ENCODE data around the gene SOCS7. TPM values are rescaled to one million over a fixed set of nuclear protein-coding genes. Genes with fewer than 3 reads are reported as not detected.

SOCS7 gene
- polyA plus RNA-seq, 4 donors, result 1.6 to 14.0 (median 7.6) TPM

- no peaks in the 10 kb centered on the region for H3K4me1 ChIP-seq (ENCODE audit: control insufficient read depth in 3 of 3, insufficient read depth in 2 of 3, low read depth in 1 of 3, low read length in 2 of 3)
- peak overlapping the region in 1 of 3 donors; percentile 22 for H3K27ac ChIP-seq (ENCODE audit: low read depth in 1 of 3, low read length in 2 of 3)
- no peak for FAIRE-seq
- H3K27me3 ChIP-seq (ENCODE audit: control insufficient read depth in 3 of 3, insufficient read depth in 3 of 3, low read length in 3 of 3), result peaks cover 0 to 5% (median 2%) of the 10 kb centered on the region in 3 donors
- no peak for DNase-seq
- no peaks in the 10 kb centered on the region for H3K36me3 ChIP-seq (ENCODE audit: control insufficient read depth in 3 of 3, insufficient read depth in 2 of 3, low read depth in 1 of 3, low read length in 3 of 3)
- no peak overlapping the region for H3K4me3 ChIP-seq (ENCODE audit: low read depth in 1 of 3, low read length in 3 of 3)
- 80 to 87% (median 85%) methylated on average over 18 of the region's 18 CpGs for WGBS, 3 donors
- H3K9me3 ChIP-seq (ENCODE audit: control insufficient read depth in 2 of 2, insufficient read depth in 1 of 2, low read depth in 1 of 2, low read length in 1 of 2), result no peaks in the 10 kb centered on the region
These were observed 8.6 kb upstream of the SOCS7 start for GRCh38 chr17:38342886-38343607.

- no peaks in the 10 kb centered on the region for H3K9me3 ChIP-seq (ENCODE audit: control insufficient read depth in 2 of 2, insufficient read depth in 1 of 2, low read depth in 1 of 2, low read length in 1 of 2)
- FAIRE-seq, result no peak
- no peaks in the 10 kb centered on the region for H3K36me3 ChIP-seq (ENCODE audit: control insufficient read depth in 3 of 3, insufficient read depth in 2 of 3, low read depth in 1 of 3, low read length in 3 of 3)
- DNase-seq, result no peak
- no peaks in the 10 kb centered on the region for H3K4me1 ChIP-seq (ENCODE audit: control insufficient read depth in 3 of 3, insufficient read depth in 2 of 3, low read depth in 1 of 3, low read length in 2 of 3)
- WGBS, 3 donors, result 71 to 83% (median 81%) methylated on average over 15 to 18 of the region's 18 CpGs
- no peak within 1 kb of the TSS for H3K4me3 ChIP-seq (ENCODE audit: low read depth in 1 of 3, low read length in 3 of 3)
- peak within 1 kb of the TSS in 1 of 3 donors; percentile 22 for H3K27ac ChIP-seq (ENCODE audit: low read depth in 1 of 3, low read length in 2 of 3)
- H3K27me3 ChIP-seq (ENCODE audit: control insufficient read depth in 3 of 3, insufficient read depth in 3 of 3, low read length in 3 of 3), result peaks cover 0 to 5% (median 2%) of the 10 kb centered on the region in 3 donors
These were observed 7.8 kb upstream of the SOCS7 start, which contains the start of gene GPR179 for GRCh38 chr17:38343608-38344419. TSS of gene GPR179 (minus strand) at chr17:38343956. CDS start at chr17:38343789, 167 bp downstream.

GRCh38 chr17:38344420-38344745 lies 7.3 kb upstream of the SOCS7 start:
- no peak overlapping the region for H3K27ac ChIP-seq (ENCODE audit: low read depth in 1 of 3, low read length in 2 of 3)
- peaks cover 0 to 5% (median 2%) of the 10 kb centered on the region in 3 donors for H3K27me3 ChIP-seq (ENCODE audit: control insufficient read depth in 3 of 3, insufficient read depth in 3 of 3, low read length in 3 of 3)
- no peaks in the 10 kb centered on the region for H3K4me1 ChIP-seq (ENCODE audit: control insufficient read depth in 3 of 3, insufficient read depth in 2 of 3, low read depth in 1 of 3, low read length in 2 of 3)
- 75 to 81% (median 80%) methylated on average over 3 of the region's 3 CpGs for WGBS, 3 donors
- no peaks in the 10 kb centered on the region for H3K9me3 ChIP-seq (ENCODE audit: control insufficient read depth in 2 of 2, insufficient read depth in 1 of 2, low read depth in 1 of 2, low read length in 1 of 2)
- no peak overlapping the region for H3K4me3 ChIP-seq (ENCODE audit: low read depth in 1 of 3, low read length in 3 of 3)
- DNase-seq (no peak), FAIRE-seq (no peak)
- no peaks in the 10 kb centered on the region for H3K36me3 ChIP-seq (ENCODE audit: control insufficient read depth in 3 of 3, insufficient read depth in 2 of 3, low read depth in 1 of 3, low read length in 3 of 3)

GRCh38 chr17:38345743-38346142 lies 5.9 kb upstream of the SOCS7 start:
- FAIRE-seq (no peak), DNase-seq (no peak)
- no peak overlapping the region for H3K27ac ChIP-seq (ENCODE audit: low read depth in 1 of 3, low read length in 2 of 3)
- H3K4me3 ChIP-seq (ENCODE audit: low read depth in 1 of 3, low read length in 3 of 3), result no peak overlapping the region
- peaks cover 0 to 5% (median 2%) of the 10 kb centered on the region in 3 donors for H3K27me3 ChIP-seq (ENCODE audit: control insufficient read depth in 3 of 3, insufficient read depth in 3 of 3, low read length in 3 of 3)
- no peaks in the 10 kb centered on the region for H3K36me3 ChIP-seq (ENCODE audit: control insufficient read depth in 3 of 3, insufficient read depth in 2 of 3, low read depth in 1 of 3, low read length in 3 of 3)
- H3K4me1 ChIP-seq (ENCODE audit: control insufficient read depth in 3 of 3, insufficient read depth in 2 of 3, low read depth in 1 of 3, low read length in 2 of 3), result no peaks in the 10 kb centered on the region
- 91 to 93% (median 91%) methylated on average over 7 of the region's 7 CpGs for WGBS, 3 donors
- H3K9me3 ChIP-seq (ENCODE audit: control insufficient read depth in 2 of 2, insufficient read depth in 1 of 2, low read depth in 1 of 2, low read length in 1 of 2), result no peaks in the 10 kb centered on the region

- peaks cover 4 to 11% (median 7%) of the 10 kb centered on the region in 3 donors for H3K4me1 ChIP-seq (ENCODE audit: control insufficient read depth in 3 of 3, insufficient read depth in 2 of 3, low read depth in 1 of 3, low read length in 2 of 3)
- 14 to 15% (median 15%) methylated on average over 8 of the region's 8 CpGs for whole genome bisulfite sequencing, 3 donors
- no peaks in the 10 kb centered on the region for H3K9me3 ChIP-seq (ENCODE audit: control insufficient read depth in 2 of 2, insufficient read depth in 1 of 2, low read depth in 1 of 2, low read length in 1 of 2)
- FAIRE-seq (no peak), DNase-seq (peak; percentile 88 to 91)
- no peaks in the 10 kb centered on the region for H3K27me3 ChIP-seq (ENCODE audit: control insufficient read depth in 3 of 3, insufficient read depth in 3 of 3, low read length in 3 of 3)
- H3K27ac ChIP-seq (ENCODE audit: low read depth in 1 of 3, low read length in 2 of 3), result no peak overlapping the region
- H3K4me3 ChIP-seq (ENCODE audit: low read depth in 1 of 3, low read length in 3 of 3), result no peak overlapping the region
- H3K36me3 ChIP-seq (ENCODE audit: control insufficient read depth in 3 of 3, insufficient read depth in 2 of 3, low read depth in 1 of 3, low read length in 3 of 3), result no peaks in the 10 kb centered on the region
These were observed 2.4 kb upstream of the SOCS7 start for GRCh38 chr17:38349097-38349730.

GRCh38 chr17:38350035-38350434 lies 1.6 kb upstream of the SOCS7 start:
- Histone ChIP-seq H3K4me1 (ENCODE audit: control insufficient read depth in 3 of 3, insufficient read depth in 2 of 3, low read depth in 1 of 3, low read length in 2 of 3) (peaks cover 4 to 17% (median 10%) of the 10 kb centered on the region in 3 donors), H3K27ac (ENCODE audit: low read depth in 1 of 3, low read length in 2 of 3) (no peak overlapping the region), H3K36me3 (ENCODE audit: control insufficient read depth in 3 of 3, insufficient read depth in 2 of 3, low read depth in 1 of 3, low read length in 3 of 3) (no peaks in the 10 kb centered on the region), H3K4me3 (ENCODE audit: low read depth in 1 of 3, low read length in 3 of 3) (no peak overlapping the region), H3K9me3 (ENCODE audit: control insufficient read depth in 2 of 2, insufficient read depth in 1 of 2, low read depth in 1 of 2, low read length in 1 of 2) (no peaks in the 10 kb centered on the region), H3K27me3 (ENCODE audit: control insufficient read depth in 3 of 3, insufficient read depth in 3 of 3, low read length in 3 of 3) (no peaks in the 10 kb centered on the region)
- DNase-seq (no peak), FAIRE-seq (no peak)
- 94 to 98% (median 95%) methylated on average over 2 of the region's 2 CpGs for WGBS, 3 donors

GRCh38 chr17:38352245-38353085 lies 821 bp downstream of the SOCS7 start:
- peaks cover 4 to 23% (median 17%) of the 10 kb centered on the region in 3 donors for H3K4me1 ChIP-seq (ENCODE audit: control insufficient read depth in 3 of 3, insufficient read depth in 2 of 3, low read depth in 1 of 3, low read length in 2 of 3)
- WGBS, 3 donors, result 0 to 1% (median 0%) methylated on average over 49 to 72 of the region's 72 CpGs
- FAIRE-seq, result no peak

More at GRCh38 chr17:38352245-38353085, 821 bp downstream of the SOCS7 start:
- Histone ChIP-seq H3K27ac (ENCODE audit: low read depth in 1 of 3, low read length in 2 of 3) (peak overlapping the region in 2 of 3 donors; percentile 46 to 54), H3K9me3 (ENCODE audit: control insufficient read depth in 2 of 2, insufficient read depth in 1 of 2, low read depth in 1 of 2, low read length in 1 of 2) (no peaks in the 10 kb centered on the region), H3K36me3 (ENCODE audit: control insufficient read depth in 3 of 3, insufficient read depth in 2 of 3, low read depth in 1 of 3, low read length in 3 of 3) (peaks cover 0 to 2% (median 0%) of the 10 kb centered on the region in 3 donors), H3K27me3 (ENCODE audit: control insufficient read depth in 3 of 3, insufficient read depth in 3 of 3, low read length in 3 of 3) (no peaks in the 10 kb centered on the region), H3K4me3 (ENCODE audit: low read depth in 1 of 3, low read length in 3 of 3) (peak overlapping the region; percentile 74 to 94 (median 84))
- DNase-seq, result peak; percentile 25 to 59

Measured in small intestine (tissue), 7 donors.